GM19372 (cell line): ENCODE data around the gene ZNF485.

Experiments used
- ATAC-seq: cut with Tn5 transposase; IDR thresholded peaks from one replicate; pipeline ENCODE4 v1.9.1; 2021; ENCODE audit warnings: mild to moderate bottlenecking, low read depth, moderate library complexity; ENCODE audit not compliant: unreplicated experiment

Gene ZNF485

GRCh38 chr10:43666552-43666951, 60.3 kb downstream of the ZNF485 start:
- ATAC-seq = no peak

GRCh38 chr10:43667317-43667731, 61.1 kb downstream of the ZNF485 start:
- no peak for ATAC-seq
